RWPE2 (cell line): ENCODE data around the gene SYP.

Source experiments
- ATAC-seq: fragments of 200-7000 bp; cut with Tn5 transposase; 3 replicates; pipeline ENCODE4 v1.9.1; 2021; ENCODE audit warnings: low read depth
- DNase-seq: peaks from one replicate; pipeline ENCODE4 v3.0.0-alpha.2; 2020; ENCODE audit warnings: low spot score
- H3K27ac ChIP-seq: fragments of 450-650 bp; 2 replicates; pipeline ENCODE4 v1.5.1; 2017; ENCODE audit warnings: mild to moderate bottlenecking; ENCODE audit not compliant: poor library complexity, severe bottlenecking
- H3K27me3 ChIP-seq: fragments of 250-450 bp; sonication (Bioruptor Pico); 2 replicates; pipeline ENCODE4 v1.5.1; 2021; ENCODE audit warnings: mild to moderate bottlenecking, moderate library complexity; ENCODE audit not compliant: insufficient read depth, poor library complexity, severe bottlenecking
- H3K36me3 ChIP-seq: fragments of 250-450 bp; sonication (Bioruptor Pico); 2 replicates; pipeline ENCODE4 v1.5.1; 2020; ENCODE audit warnings: low read depth, mild to moderate bottlenecking, moderate library complexity
- H3K4me1 ChIP-seq: fragments of 250-450 bp; sonication (Bioruptor Pico); 2 replicates; pipeline ENCODE4 v1.5.1; 2021; ENCODE audit warnings: mild to moderate bottlenecking, moderate library complexity; ENCODE audit not compliant: insufficient read depth, poor library complexity, severe bottlenecking
- H3K4me3 ChIP-seq: fragments of 250-450 bp; sonication (Bioruptor Pico); 2 replicates; pipeline ENCODE4 v1.5.1; 2021; ENCODE audit warnings: mild to moderate bottlenecking, moderate library complexity; ENCODE audit not compliant: severe bottlenecking
- H3K9me3 ChIP-seq: fragments of 250-450 bp; sonication (Bioruptor Pico); 2 replicates; pipeline ENCODE4 v1.5.1; 2021; ENCODE audit warnings: mild to moderate bottlenecking, moderate library complexity; ENCODE audit not compliant: severe bottlenecking
- TF ChIP-seq, protein P1 (sequence below): fragments of 450-650 bp; IDR thresholded peaks from one replicate; pipeline ENCODE4 v1.5.1; 2017; ENCODE audit warnings: mild to moderate bottlenecking, moderate library complexity; ENCODE audit not compliant: poor library complexity, severe bottlenecking

SYP gene

DNA sequence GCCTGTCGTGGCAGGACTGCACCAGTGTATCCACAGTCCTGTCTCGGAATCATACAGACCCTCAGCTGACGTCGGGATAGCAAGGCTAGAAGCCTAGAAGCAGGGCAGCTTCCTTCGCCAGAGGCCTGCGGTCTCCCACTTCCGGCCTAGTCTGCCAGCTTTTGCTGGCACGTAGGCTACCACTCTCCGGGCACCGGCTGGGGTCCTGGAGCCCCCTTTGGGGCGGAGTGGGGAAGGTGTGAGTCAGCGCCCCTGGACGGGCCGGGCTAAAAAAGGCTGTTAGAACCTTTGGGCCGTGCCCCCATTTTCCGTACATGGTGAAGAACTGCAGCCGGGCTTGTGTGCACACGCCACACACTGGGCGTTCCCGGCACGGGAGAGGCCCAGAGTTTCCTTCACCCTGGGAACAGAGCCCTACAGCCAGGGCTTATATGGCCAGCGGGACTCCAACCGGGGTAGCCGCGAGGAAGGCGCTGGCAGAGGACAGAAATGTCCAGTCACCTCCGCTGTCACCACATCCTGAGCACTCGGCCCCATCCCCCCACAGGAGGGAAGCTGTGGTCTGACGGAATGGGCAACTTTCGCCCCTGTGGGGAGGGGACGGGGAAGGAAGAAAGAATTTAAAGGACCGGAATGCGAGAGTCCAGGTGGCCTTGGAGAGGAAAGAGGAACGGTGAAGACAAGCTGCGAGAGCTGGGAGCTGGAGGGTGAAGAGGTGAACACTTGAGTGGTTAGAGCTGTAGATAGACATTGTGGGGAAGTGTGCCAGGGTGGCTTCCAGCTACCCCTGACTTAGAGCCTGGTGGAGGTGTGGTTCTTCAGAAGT is 32.9 kb downstream of the SYP start:
- Histone ChIP-seq H3K27ac (peak overlapping the region; percentile 99), H3K27me3 (no peaks in the 10 kb centered on the region), H3K36me3 (no peaks in the 10 kb centered on the region), H3K4me1 (peaks cover 6% of the 10 kb centered on the region), H3K9me3 (no peaks in the 10 kb centered on the region), H3K4me3 (peak overlapping the region; percentile 26)
- ATAC-seq, result peak; percentile 47
- DNase-seq, result no peak
- TF ChIP-seq, protein P1, sequence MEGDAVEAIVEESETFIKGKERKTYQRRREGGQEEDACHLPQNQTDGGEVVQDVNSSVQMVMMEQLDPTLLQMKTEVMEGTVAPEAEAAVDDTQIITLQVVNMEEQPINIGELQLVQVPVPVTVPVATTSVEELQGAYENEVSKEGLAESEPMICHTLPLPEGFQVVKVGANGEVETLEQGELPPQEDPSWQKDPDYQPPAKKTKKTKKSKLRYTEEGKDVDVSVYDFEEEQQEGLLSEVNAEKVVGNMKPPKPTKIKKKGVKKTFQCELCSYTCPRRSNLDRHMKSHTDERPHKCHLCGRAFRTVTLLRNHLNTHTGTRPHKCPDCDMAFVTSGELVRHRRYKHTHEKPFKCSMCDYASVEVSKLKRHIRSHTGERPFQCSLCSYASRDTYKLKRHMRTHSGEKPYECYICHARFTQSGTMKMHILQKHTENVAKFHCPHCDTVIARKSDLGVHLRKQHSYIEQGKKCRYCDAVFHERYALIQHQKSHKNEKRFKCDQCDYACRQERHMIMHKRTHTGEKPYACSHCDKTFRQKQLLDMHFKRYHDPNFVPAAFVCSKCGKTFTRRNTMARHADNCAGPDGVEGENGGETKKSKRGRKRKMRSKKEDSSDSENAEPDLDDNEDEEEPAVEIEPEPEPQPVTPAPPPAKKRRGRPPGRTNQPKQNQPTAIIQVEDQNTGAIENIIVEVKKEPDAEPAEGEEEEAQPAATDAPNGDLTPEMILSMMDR, result no peak

DNA sequence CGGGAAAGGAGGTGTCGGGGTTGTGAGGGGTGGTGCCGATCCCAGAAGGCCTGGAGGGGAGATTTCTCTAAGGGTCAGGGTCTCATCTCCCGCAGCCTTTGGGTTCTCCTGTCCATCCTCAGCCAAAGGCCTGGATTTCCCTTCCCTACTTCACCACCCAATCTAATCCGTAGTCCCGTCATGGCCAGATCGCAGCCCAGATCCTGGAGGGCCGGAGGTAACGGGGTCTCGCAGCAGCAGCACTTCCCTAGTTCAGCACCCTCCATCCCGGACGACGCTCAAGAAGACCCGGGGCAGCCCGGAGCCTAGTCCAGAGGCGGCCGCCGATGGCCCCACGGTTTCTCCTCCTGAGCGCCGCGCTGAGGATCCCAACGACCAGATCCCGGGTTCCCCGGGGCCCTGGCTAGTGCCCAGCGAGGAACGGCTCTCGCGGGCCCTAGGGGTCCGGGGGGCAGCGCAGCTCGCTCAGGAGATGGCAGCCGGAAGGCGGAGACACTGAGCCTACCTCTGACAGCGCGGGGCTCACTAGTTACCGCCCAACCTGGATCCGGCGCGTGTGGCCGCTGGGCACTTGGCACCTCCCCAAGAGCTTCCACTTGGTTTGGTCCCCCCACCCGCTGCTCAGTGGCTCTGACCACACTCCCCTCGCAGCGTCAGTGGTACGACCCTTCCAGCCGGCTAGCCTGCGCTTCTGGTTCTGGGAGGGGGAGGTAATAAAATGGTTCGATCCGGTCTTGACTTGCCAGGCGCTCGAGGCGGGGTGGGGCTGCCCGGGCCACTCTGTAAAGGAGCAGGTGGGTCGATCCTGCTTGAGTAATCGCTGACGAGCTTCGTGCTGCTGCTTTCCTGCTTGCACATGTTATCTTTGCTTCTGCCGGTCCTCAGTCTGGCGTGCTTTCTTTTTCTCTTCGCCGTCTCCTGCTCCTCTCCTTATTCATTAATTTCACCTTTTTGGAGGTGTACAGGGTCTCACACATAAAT is 33.8 kb downstream of the SYP start:
- ATAC-seq, result peak; percentile 60
- H3K4me3 ChIP-seq, result peak overlapping the region; percentile 30
- H3K27ac ChIP-seq, result peak overlapping the region; percentile 99
- TF ChIP-seq, protein P1, result peak; percentile 36
- no peaks in the 10 kb centered on the region for H3K36me3 ChIP-seq
- no peaks in the 10 kb centered on the region for H3K9me3 ChIP-seq
- peaks cover 6% of the 10 kb centered on the region for H3K4me1 ChIP-seq
- DNase-seq, result peak; percentile 92
- H3K27me3 ChIP-seq, result no peaks in the 10 kb centered on the region

DNA sequence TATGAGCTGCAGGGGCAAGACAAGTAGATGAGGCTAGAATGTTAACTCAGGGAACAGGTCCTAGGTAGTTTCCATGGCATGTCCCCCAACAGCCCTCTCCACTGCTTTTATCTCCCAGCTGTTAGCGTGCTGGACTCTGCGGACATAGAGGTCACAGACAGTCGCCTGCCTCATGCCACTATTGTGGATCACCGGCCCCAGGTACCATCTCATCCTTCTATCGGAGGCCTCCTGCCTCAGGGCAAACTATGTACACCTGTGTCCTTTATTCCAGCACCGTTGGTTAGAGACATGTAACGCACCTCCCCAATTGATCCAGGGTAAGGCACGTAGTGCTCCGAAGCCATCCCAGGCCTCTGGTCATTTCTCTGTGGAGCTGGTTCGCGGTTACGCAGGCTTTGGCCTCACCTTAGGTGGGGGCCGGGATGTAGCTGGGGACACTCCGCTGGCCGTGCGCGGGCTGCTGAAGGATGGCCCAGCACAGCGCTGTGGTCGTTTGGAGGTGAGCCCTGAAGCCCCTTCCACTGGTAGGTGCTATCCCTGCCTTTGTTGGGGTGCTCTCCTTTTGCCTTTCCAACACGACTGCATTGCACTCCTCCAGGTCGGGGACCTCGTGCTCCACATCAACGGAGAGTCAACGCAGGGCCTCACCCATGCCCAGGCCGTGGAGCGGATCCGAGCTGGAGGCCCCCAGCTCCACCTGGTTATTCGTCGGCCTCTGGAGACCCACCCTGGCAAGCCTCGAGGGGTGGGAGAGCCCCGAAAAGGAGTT is 35.2 kb downstream of the SYP start:
- ATAC-seq (no peak), DNase-seq (no peak)
- TF ChIP-seq, protein P1, result no peak
- Histone ChIP-seq H3K27me3 (no peaks in the 10 kb centered on the region), H3K36me3 (no peaks in the 10 kb centered on the region), H3K4me3 (no peak overlapping the region), H3K4me1 (peaks cover 6% of the 10 kb centered on the region), H3K27ac (peak overlapping the region; percentile 99), H3K9me3 (no peaks in the 10 kb centered on the region)

DNA sequence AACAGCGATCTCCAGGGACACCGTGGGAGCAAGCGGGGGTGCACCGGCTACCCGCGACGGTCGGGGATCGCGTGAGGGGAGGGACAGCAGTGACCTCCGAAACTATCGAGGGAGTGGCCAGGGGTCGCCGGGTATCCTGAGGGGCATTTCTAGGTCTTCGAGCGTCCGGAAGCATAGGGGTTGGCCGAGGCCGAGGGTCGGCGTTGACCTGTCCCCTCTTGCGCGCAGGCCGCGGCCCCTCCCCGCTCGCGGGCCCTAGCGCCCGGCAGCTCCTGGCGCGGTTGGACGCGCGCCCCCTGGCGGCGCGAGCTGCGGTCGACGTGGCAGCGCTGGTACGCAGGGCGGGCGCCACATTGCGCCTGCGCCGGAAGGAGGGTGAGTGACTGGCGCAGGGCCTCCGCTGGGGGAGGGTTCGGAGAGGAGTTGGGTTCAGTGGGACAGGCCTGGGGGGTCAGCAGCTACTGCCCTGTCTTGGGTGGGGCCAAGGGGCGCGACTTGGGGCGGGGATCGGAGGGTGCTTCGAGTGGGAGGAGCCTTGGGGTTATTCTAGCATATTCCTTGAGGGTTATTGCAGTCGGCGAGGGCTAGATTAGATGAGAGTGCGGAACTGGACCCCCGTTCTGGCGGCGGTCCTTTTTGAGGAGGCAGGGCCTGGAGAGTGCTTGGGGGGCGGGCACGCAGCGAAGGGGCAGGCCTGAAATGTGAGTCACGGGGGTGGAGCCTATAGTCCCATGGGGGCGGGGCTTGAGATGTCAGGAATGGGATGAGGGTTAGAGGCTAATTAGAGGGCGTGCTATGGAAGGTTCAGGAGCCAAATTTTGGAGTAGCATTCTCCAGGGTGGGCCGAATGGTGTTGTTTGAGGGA is 36.2 kb downstream of the SYP start:
- H3K27me3 ChIP-seq, result no peaks in the 10 kb centered on the region
- TF ChIP-seq, protein P1, result peak; percentile 81
- H3K4me3 ChIP-seq, result peak overlapping the region; percentile 31
- no peaks in the 10 kb centered on the region for H3K9me3 ChIP-seq
- DNase-seq (peak; percentile 83), ATAC-seq (peak; percentile 53)
- H3K27ac ChIP-seq, result peak overlapping the region; percentile 99
- H3K36me3 ChIP-seq, result no peaks in the 10 kb centered on the region
- peaks cover 6% of the 10 kb centered on the region for H3K4me1 ChIP-seq
